Kidney capillary endothelial cell (primary cell): ENCODE data around the gene DNAJA1.
A peak's percentile ranks its signal among the peaks of the same experiment; 100 is the strongest.

Experiments
- DNase-seq: peaks from one replicate; pipeline ENCODE4 v3.0.0-alpha.2; 2018; ENCODE audit warnings: low spot score

DNAJA1 gene

GRCh38 chr9:33029231-33029786 is 4.2 kb downstream of the DNAJA1 start:
- DNase-seq: no peak

- DNase-seq: no peak
Observed at GRCh38 chr9:33030285-33030684, 5.2 kb downstream of the DNAJA1 start.

GRCh38 chr9:33032292-33032691 is 7.2 kb downstream of the DNAJA1 start:
- DNase-seq: no peak

- DNase-seq: no peak
Observed at GRCh38 chr9:33032865-33033264, 7.8 kb downstream of the DNAJA1 start.

- DNase-seq: no peak
Observed at GRCh38 chr9:33040792-33041431, 15.8 kb downstream of the DNAJA1 start.

- DNase-seq: no peak
Observed at GRCh38 chr9:33041432-33042188, 16.5 kb downstream of the DNAJA1 start.

GRCh38 chr9:33042473-33042872 is 17.4 kb downstream of the DNAJA1 start:
- DNase-seq: no peak

GRCh38 chr9:33043671-33044070 is 18.6 kb downstream of the DNAJA1 start:
- no peak for DNase-seq

GRCh38 chr9:33044162-33044673 is 19.1 kb downstream of the DNAJA1 start:
- DNase-seq: peak; percentile 84

- no peak for DNase-seq
Observed at GRCh38 chr9:33044677-33045282, 19.7 kb downstream of the DNAJA1 start.

- DNase-seq: no peak
Observed at GRCh38 chr9:33046061-33046460, 21.0 kb downstream of the DNAJA1 start.

- no peak for DNase-seq
Observed at GRCh38 chr9:33048054-33048465, 23.0 kb downstream of the DNAJA1 start.

- DNase-seq: no peak
Observed at GRCh38 chr9:33049680-33050361, 24.7 kb downstream of the DNAJA1 start.

- DNase-seq: no peak
Observed at GRCh38 chr9:33051144-33051543, 26.1 kb downstream of the DNAJA1 start.

GRCh38 chr9:33065157-33066076 is 40.3 kb downstream of the DNAJA1 start:
- DNase-seq: no peak

- DNase-seq: no peak
Observed at GRCh38 chr9:33068991-33069390, 43.9 kb downstream of the DNAJA1 start.

GRCh38 chr9:33076046-33077004 is 51.3 kb downstream of the DNAJA1 start, which contains the start of gene SMU1:
SMU1 (minus strand) TSS chr9:33076674; CDS start chr9:33076608, 66 bp downstream.
- peak; percentile 96 for DNase-seq

- no peak for DNase-seq
Observed at GRCh38 chr9:33080534-33080933, 55.5 kb downstream of the DNAJA1 start.

- DNase-seq: peak; percentile 89
Observed at GRCh38 chr9:33081128-33081851, 56.2 kb downstream of the DNAJA1 start.
